Aorta (tissue), 5 donors: ENCODE results near the gene MEGF11. TPM values are rescaled to one million over a fixed set of nuclear protein-coding genes. Genes with fewer than 3 reads are reported as not detected.

ENCODE experiments used
- ATAC-seq: fragments of 200-7000 bp; cut with Tn5 transposase; one replicate; pipeline ENCODE4 v1.9.1; 2022; ENCODE audit warnings: moderate library complexity; ENCODE audit not compliant: low FRiP score
- DNase-seq, 2 donors: peaks; one replicate each; pipeline ENCODE4 v3.0.0-alpha.2; 2020
- H3K27ac ChIP-seq, 2 donors: one replicate each; pipeline ENCODE4 v1.5.1; 2013; ENCODE audit warnings: low read length in 2 of 2, mild to moderate bottlenecking in 2 of 2, moderate library complexity in 2 of 2, control low read depth in 1 of 2, inconsistent platforms in 1 of 2, low read depth in 1 of 2
- H3K27me3 ChIP-seq, 2 donors: one replicate each; pipeline ENCODE4 v1.6.1; 2013; ENCODE audit warnings: control low read depth in 1 of 2, low read length in 1 of 2, mild to moderate bottlenecking in 1 of 2, moderate library complexity in 1 of 2; ENCODE audit not compliant: insufficient read depth in 2 of 2, control insufficient read depth in 1 of 2
- H3K36me3 ChIP-seq, 2 donors: one replicate each; pipeline ENCODE4 v1.6.1; 2013; ENCODE audit warnings: control low read depth in 1 of 2, low read length in 1 of 2, mild to moderate bottlenecking in 1 of 2; ENCODE audit not compliant: insufficient read depth in 2 of 2, control insufficient read depth in 1 of 2
- H3K4me1 ChIP-seq, 2 donors: one replicate each; pipeline ENCODE4 v1.6.1; 2013; ENCODE audit warnings: low read length in 2 of 2, control low read depth in 1 of 2, mild to moderate bottlenecking in 1 of 2, moderate library complexity in 1 of 2; ENCODE audit not compliant: insufficient read depth in 2 of 2, control insufficient read depth in 1 of 2
- H3K4me3 ChIP-seq, 2 donors: one replicate each; pipeline ENCODE4 v1.5.1; 2013; ENCODE audit warnings: low read length in 2 of 2, control low read depth in 1 of 2, mild to moderate bottlenecking in 1 of 2
- H3K9me3 ChIP-seq: one replicate; pipeline ENCODE4 v1.6.1; 2013; ENCODE audit warnings: mild to moderate bottlenecking, low read length; ENCODE audit not compliant: control insufficient read depth
- WGBS, 2 donors: extraction: QIAGEN DNeasy Blood & Tissue Kit; methylation state at CpG; one replicate each; pipeline ENCODE4 v1.1.7; 2013; 5-methylcytosine and 5-hydroxymethylcytosine counted together
- intact Hi-C, 2 donors: fragments of 100-400 bp; cut with DNase I; formaldehyde crosslinking; loops; one replicate each; pipeline versions ENCODE4 v1.14.2 to v1.15.0; 2022
- polyA plus RNA-seq, 2 donors: library from polyadenylated mRNA; stranded (reverse); fragments of 200-250 nt; gene quantifications; one replicate each; pipeline ENCODE4 v1.2.3, GENCODE V29; 2013
- total RNA-seq, 2 donors: library from RNA; stranded (reverse); fragmentation: NEBNext Ultra II Directional; extraction: Animal tissue kit (Norgen Biotek cat#: 25700); gene quantifications; one replicate each; pipeline ENCODE4 v1.2.1, GENCODE V29; 2021
- donor health status: healthy with polysubstance abuse.
- donor health status: Bipolar disorder and iron deficiency.
- donor health status: DM: no; HTN: no; CAD: no.
- donor health status: DM: no; HTN: no; CAD: no.
- donor health status: DM: yes; HTN: yes; CAD: no.

Gene MEGF11
- total and polyA plus RNA-seq, 4 donors, result not detected

- no peak for DNase-seq
- intact Hi-C loops, result no loop called here
- WGBS, 2 donors, result 74 to 78% methylated on average over 9 of the region's 9 CpGs
Measured at GRCh38 chr15:66047321-66048024, 206.1 kb downstream of the MEGF11 start.

GRCh38 chr15:66046751-66047150, 206.8 kb downstream of the MEGF11 start:
- H3K4me3 ChIP-seq, result no peak overlapping the region
- 56 to 60% methylated on average over 1 of the region's 1 CpG for WGBS, 2 donors
- H3K36me3 ChIP-seq, result no peaks in the 10 kb centered on the region
- no peak overlapping the region for H3K27ac ChIP-seq
- intact Hi-C loops, result no loop called here
- DNase-seq (no peak), ATAC-seq (no peak)
- no peaks in the 10 kb centered on the region for H3K4me1 ChIP-seq
- H3K9me3 ChIP-seq, result peaks cover 4% of the 10 kb centered on the region
- no peaks in the 10 kb centered on the region for H3K27me3 ChIP-seq

More at GRCh38 chr15:66047321-66048024, 206.1 kb downstream of the MEGF11 start:
- no peak for ATAC-seq
- Histone ChIP-seq H3K4me1 (no peaks in the 10 kb centered on the region), H3K27me3 (no peaks in the 10 kb centered on the region), H3K4me3 (no peak overlapping the region), H3K27ac (no peak overlapping the region), H3K9me3 (peaks cover 4% of the 10 kb centered on the region), H3K36me3 (no peaks in the 10 kb centered on the region)

- Histone ChIP-seq H3K9me3 (peaks cover 4% of the 10 kb centered on the region), H3K4me1 (no peaks in the 10 kb centered on the region), H3K36me3 (no peaks in the 10 kb centered on the region), H3K27me3 (no peaks in the 10 kb centered on the region), H3K4me3 (no peak overlapping the region), H3K27ac (no peak overlapping the region)
- no peak for DNase-seq
- WGBS, 2 donors, result 57 to 58% methylated on average over 8 of the region's 8 CpGs
- ATAC-seq, result no peak
- intact Hi-C loops, result no loop called here
Measured at GRCh38 chr15:66046326-66046725, 207.2 kb downstream of the MEGF11 start.

GRCh38 chr15:66045542-66045941, 208.0 kb downstream of the MEGF11 start:
- no peaks in the 10 kb centered on the region for H3K4me1 ChIP-seq
- WGBS, 2 donors, result 76 to 77% methylated on average over 5 of the region's 5 CpGs
- H3K27me3 ChIP-seq, result no peaks in the 10 kb centered on the region
- H3K27ac ChIP-seq, result no peak overlapping the region
- DNase-seq, result no peak
- ATAC-seq, result no peak
- peaks cover 4% of the 10 kb centered on the region for H3K9me3 ChIP-seq
- H3K36me3 ChIP-seq, result no peaks in the 10 kb centered on the region
- no peak overlapping the region for H3K4me3 ChIP-seq
- intact Hi-C loops, result no loop called here

GRCh38 chr15:66044837-66045236, 208.7 kb downstream of the MEGF11 start:
- 78 to 85% methylated on average over 3 of the region's 3 CpGs for WGBS, 2 donors
- intact Hi-C loops, result no loop called here
- peaks cover 2% of the 10 kb centered on the region for H3K9me3 ChIP-seq

GRCh38 chr15:66043264-66043663, 210.3 kb downstream of the MEGF11 start:
- intact Hi-C loops, result no loop called here
- H3K27me3 ChIP-seq, result peaks cover 0 to 1% of the 10 kb centered on the region in 2 donors
- no peak overlapping the region for H3K4me3 ChIP-seq
- H3K36me3 ChIP-seq, result no peaks in the 10 kb centered on the region
- no peak for ATAC-seq
- no peak for DNase-seq
- H3K4me1 ChIP-seq, result no peaks in the 10 kb centered on the region
- no peak overlapping the region for H3K27ac ChIP-seq
- H3K9me3 ChIP-seq, result peaks cover 2% of the 10 kb centered on the region
- WGBS, 2 donors, result 55 to 60% methylated on average over 8 of the region's 8 CpGs

More at GRCh38 chr15:66044837-66045236, 208.7 kb downstream of the MEGF11 start:
- no peaks in the 10 kb centered on the region for H3K36me3 ChIP-seq
- no peak for DNase-seq
- H3K4me3 ChIP-seq, result no peak overlapping the region
- H3K27ac ChIP-seq, result no peak overlapping the region
- no peaks in the 10 kb centered on the region for H3K27me3 ChIP-seq
- H3K4me1 ChIP-seq, result no peaks in the 10 kb centered on the region
- no peak for ATAC-seq

- Histone ChIP-seq H3K36me3 (no peaks in the 10 kb centered on the region), H3K9me3 (peaks cover 2% of the 10 kb centered on the region), H3K27me3 (peaks cover 0 to 1% of the 10 kb centered on the region in 2 donors), H3K27ac (no peak overlapping the region), H3K4me3 (no peak overlapping the region), H3K4me1 (no peaks in the 10 kb centered on the region)
- intact Hi-C loops, result no loop called here
- ATAC-seq (no peak), DNase-seq (no peak)
- WGBS, 2 donors, result 41 to 46% methylated on average over 5 of the region's 5 CpGs
Measured at GRCh38 chr15:66042624-66043023, 210.9 kb downstream of the MEGF11 start.

GRCh38 chr15:66041276-66041675, 212.3 kb downstream of the MEGF11 start:
- DNase-seq (no peak), ATAC-seq (no peak)
- no peak overlapping the region for H3K27ac ChIP-seq
- no peaks in the 10 kb centered on the region for H3K4me1 ChIP-seq
- H3K4me3 ChIP-seq, result no peak overlapping the region
- intact Hi-C loops, result no loop called here
- WGBS, 2 donors, result 80 to 88% methylated on average over 6 of the region's 6 CpGs
- peaks cover 0 to 1% of the 10 kb centered on the region in 2 donors for H3K27me3 ChIP-seq
- no peaks in the 10 kb centered on the region for H3K36me3 ChIP-seq
- peaks cover 2% of the 10 kb centered on the region for H3K9me3 ChIP-seq

- peaks cover 0 to 1% of the 10 kb centered on the region in 2 donors for H3K27me3 ChIP-seq
- intact Hi-C loops, result no loop called here
- H3K27ac ChIP-seq, result no peak overlapping the region
- H3K36me3 ChIP-seq, result no peaks in the 10 kb centered on the region
- peaks cover 2% of the 10 kb centered on the region for H3K9me3 ChIP-seq
- 54 to 66% methylated on average over 10 of the region's 10 CpGs for WGBS, 2 donors
- H3K4me3 ChIP-seq, result no peak overlapping the region
- ATAC-seq (no peak), DNase-seq (no peak)
- H3K4me1 ChIP-seq, result no peaks in the 10 kb centered on the region
Measured at GRCh38 chr15:66040211-66040892, 213.2 kb downstream of the MEGF11 start.
